ENCODE results near the gene TTC39B.

TTC39B gene

DNA sequence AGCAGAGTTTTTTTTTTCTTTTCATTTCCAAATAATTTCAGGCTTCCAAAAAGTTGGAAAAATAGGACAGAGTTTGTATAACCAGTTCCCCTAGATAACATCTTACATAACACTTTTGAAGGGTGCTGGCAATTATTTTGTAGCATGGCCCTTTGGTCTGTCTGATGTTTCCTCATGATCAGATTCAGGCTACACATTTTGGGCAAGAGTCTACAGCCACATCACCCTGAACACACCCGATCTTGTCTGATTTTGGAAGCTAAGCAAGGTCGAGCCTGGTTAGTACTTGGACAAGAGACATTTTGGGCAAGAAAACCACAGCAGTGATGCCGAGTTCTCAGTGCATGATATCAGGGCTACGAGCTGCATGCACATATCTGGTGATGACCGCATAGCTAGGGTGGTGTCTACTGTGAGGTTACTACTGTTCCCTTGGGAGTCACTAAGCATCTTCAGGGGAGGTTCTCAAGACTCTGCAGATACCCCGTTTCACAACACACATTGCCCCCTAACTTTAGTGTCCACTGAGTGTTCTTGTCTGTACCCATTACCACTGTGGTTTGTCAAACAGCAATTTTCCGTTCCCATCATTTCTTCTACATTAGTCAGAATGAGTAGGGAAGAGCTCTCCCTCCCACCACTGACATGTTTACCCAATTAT lies 86.2 kb downstream of the TTC39B start:
- no peak for DNase-seq

DNA sequence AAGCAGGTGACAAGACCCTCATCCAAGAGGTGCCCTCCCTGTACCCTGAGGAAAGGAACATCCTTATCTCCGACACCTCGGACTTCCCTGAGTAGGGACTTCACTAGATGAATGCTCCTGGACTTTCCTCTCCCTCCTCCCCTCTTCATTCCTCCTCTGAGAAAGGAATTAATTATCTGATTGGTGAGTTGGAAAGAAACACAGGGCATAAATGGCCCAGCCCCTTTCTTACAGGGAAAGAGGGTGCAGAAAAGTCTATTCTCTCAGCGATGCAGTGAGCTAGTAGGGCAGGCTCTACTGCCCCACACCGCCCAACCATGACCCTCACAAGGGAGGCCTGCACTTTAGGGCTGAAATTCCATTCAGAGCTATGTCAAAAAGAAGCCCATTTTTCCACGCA lies 87.5 kb downstream of the TTC39B start:
- no peak for DNase-seq

DNA sequence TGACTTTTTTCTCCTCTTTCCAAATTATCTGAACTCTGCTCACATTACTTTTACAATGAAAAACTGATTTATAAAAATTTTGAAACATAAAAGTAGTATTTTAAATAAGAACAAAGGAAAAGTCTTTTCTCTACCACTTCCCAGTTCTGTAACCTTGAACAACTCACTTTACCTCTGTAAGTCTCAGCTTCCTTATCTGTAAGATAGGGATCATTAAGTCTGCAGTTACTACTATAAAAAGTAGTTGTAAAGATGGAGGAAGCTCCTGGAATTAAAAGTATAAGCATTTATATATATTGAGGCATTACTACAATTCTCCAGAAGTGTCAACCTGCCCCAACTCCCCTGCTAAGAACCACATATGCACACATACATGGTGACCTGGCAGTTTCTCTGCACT lies 88.0 kb downstream of the TTC39B start:
- DNase-seq, result no peak

DNA sequence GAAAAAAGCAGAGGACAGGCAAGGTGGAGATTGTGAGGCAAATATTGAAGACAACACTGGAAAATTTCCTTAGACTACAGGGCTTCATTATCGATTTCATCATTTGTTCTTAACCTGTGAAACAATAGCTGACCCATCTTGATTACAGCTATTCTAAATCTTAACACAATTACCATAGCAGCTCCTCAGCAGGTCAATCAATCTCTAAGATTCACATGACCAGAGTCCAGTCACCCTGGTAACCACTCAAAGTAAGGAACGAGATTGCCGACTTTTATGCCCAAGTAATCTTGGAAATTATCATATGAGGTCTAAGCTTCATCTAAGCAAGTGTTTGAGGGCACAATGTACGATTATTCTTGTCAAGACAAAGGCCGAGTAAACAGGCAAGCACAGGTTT lies 93.8 kb downstream of the TTC39B start:
- no peak for DNase-seq

DNA sequence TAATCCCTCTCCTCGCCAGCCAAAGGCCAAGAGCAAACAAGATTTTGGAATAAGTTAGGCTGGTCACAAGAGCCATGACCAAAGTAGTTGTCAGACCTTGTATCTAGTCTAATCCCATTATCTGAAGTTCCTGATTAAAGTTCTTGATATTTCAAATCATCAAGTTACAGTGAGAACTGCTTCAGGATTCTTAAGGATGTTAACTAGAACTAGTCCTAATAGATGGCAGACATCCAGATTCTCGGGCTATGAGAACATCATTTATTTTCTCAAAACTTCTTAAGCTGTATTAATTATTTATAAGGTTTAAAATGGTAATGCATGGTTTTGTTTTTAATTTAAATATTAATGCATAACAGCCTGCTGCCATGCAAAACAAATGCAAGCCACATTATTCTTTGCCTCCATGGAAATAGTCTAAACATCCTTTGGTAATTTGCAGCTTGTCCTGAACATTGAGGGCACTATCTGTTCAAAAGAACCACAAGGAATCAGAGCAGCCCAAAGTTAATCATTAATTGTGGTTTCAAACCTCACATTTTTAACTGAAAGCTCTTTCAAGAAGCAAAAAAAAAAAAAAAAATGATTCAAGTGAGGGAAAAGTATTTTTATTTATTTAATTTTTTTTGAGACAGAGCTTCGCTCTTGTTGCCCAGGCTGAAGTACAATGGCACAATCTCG lies 95.1 kb downstream of the TTC39B start:
- no peak for DNase-seq

DNA sequence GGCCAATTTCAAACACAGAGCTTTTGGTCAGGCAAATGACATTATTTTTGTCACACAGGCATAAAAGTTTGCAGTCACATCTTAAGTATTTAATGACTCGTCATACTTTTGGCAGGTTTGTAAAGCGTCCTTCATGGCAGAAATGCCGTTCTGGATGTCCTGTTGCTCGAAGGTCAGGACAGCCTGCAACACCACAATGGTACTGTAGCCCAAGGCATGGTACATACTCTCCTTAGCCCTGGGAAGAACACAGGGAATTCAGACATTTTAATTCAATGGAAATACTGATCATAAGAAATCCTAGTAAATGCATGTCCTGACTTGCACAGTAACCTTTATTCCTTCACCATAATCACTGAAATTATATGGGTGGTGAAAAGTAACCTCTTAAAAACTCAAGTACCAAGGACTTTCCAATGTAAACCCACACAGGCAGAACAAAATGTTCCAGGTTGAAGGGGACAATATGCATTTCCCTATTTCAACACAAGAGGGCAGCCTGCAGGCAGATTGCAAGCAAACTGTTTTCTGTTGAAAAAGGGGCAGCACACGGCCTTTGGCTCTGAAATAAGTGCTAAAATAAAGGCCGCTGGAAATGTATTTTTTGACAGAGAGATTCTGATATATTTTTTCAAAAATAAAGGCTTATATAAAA lies 95.7 kb downstream of the TTC39B start:
- peak; percentile 59 for DNase-seq

DNA sequence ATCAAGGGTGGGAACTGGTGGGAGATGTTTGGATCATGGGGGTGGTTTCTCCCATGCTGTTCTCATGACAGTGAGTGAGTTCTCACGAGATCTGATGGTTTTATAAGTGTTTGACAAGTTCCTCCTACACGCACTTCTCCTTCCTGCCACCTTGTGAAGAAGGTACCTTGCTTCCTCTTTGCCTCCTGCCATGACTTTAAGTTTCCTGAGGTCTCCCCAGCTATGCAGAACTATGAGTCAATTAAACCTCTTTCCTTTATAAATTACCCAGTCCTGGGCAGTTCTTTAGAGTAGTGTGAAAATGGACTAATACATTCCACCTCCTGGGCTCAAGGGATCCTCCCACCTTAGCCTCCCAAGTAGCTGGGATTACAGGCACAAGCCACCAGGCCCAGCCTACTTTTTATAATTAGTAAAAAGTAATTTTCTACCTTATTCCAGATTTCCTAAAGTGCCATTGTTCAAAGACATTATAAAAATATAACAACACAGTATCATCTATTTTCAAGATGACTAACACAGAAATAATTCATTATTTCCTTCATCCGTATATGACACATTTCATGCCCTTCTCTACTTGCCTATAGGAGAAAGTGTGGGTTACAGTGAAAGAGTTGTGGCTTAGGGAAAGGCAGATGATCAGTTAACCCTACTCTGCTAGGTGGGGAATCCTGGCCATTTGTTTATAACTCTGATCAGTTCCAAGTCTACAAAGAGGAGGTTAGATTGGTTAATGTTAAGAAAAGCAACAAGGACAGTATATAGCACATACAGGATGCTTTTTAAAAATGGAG lies 99.9 kb downstream of the TTC39B start:
- no peak for DNase-seq

DNA sequence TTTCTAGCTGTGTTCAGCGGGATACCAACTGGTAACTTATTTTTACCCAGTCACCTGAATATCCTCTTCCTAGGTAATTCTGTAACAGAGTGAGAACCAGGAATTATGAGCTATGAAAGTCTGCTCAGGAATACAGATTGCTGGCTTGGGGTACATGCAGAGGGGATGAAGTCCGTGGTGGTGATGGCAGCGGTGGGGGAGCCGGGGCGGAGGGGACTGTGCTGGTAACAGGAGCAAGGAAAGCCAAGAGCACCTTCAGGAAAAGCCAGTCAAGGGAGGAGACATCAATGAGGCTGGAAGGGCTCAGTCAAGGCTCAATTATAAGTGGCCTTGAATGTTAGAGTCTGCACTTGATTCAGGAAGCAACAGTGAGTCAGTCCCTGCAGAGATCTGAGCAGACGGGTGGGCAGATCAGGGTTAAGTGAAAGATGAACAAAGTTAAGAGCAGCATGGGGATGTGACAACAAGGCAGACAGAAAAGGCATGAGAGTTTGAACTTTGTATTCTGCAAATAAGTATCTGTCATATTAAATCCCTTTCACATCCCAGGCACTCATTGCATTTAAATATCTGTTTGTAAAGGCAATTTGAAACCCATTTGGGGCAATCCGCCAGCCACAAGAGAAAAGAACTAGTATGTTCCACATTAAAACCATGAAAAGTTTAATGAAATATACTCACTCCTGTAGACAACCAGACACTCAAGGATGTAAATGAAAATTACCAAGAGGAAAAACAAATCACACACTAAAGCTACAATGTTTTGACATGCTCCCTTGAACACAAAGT lies 101.2 kb downstream of the TTC39B start:
- DNase-seq, result no peak

DNA sequence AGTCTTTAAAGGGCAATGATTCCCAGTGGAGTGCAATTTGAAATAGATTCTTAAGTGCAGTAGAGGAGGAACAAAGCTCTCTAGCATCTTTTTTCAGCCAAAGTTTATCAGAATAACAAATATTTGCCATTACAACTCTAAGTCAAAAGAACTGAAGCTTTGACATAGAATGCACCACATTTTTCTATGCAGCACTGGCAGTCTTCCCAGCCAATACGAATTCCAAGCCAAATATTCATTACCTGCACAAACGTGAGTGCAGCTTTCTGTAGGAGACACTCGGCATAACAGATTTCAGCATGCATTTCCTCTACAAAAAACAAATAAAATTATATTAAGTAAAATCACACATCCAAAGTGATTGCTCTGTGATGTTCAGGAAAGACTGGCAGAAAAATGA lies 103.4 kb downstream of the TTC39B start:
- DNase-seq, result no peak

DNA sequence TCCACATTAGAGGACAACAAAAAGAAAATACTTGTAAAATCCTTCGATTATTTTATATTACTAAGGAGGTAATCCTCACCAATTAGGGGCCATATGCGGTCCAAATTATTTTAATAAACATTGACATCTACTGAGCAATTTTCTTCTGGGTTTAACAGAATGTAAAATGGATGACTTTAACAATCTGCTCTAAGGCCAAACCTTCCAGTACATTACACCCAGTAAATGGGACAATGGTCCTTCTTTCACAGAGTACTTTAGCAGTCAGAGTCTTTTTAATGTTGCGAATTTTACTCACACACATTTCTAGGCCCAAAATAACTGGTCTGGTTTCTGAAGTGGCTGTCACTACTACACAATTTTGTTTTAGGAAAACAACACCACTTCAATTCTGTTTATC lies 106.9 kb downstream of the TTC39B start:
- no peak for DNase-seq

DNA sequence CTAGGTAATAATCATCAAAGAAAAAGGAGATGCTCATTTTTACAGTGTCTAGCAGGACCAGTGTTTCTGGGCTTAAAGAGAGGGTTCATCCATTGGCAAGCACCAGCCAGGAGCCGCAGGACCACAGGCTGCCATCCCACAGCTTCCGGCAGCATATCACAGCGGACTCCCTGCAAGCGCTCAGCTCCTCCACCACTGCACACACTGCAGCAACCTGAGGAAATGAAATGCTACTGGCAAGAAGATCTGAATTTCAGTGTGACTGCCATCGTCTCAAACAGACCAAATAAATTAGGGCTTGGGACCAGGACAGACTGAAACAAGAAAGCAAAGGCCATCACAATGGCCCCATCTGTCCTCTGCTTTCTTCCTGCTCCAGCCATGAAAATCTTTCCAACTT lies 114.2 kb downstream of the TTC39B start:
- no peak for DNase-seq

DNA sequence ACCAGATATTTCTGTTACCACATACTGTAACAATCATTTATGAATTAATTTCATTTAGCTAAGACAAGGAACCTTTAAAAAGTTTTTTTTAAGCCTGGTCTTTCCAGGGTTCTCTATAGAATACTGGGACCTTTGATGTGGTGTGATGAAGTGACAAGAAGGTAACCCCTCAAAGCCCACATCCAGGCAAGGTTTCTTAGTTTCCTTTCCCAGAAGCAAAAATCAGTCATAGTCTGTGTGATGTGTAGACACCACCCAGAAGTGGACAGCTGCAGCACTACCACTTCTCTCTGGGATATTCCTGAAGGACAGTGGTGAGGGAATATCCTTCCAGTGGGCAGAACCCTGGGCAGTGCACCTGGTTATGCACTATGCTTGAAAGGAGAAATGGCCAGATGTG lies 115.6 kb downstream of the TTC39B start:
- DNase-seq, result no peak

DNA sequence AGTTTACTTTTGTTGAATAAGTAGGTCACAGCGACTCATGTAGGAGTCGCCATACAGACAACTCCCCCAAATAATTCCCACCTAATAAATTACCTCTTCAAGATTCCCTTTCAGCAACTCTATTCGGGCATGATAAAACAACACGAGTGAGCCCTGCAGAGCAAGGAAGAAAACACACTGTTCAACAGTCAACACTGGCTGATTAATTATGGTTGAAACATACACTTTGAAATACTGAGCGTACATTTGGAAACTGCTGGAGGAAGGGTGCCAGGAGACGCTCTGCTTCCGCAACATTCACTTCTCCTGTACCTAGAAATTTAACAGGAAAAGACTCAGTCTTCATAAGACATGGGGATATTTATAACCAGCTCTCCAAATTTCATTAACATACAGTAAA lies 117.5 kb downstream of the TTC39B start:
- no peak for DNase-seq

DNA sequence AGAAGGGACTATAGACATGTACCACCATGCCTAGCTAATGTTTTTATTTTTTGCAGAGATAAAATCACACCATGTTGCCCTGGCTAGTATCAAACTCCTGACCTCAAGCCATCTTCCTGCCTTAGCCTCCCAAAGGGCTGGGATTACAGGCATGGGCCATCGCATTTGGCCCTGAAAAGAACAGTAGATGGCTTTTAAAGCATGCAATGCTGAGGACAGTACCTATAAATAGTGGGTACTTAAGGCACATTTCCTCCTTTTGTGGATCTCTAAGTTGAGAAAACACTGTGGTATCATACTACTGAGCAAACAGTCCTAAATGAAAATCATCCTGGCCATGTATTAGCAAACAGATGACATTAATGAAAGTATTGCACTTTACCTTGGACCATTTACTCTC lies 119.4 kb downstream of the TTC39B start:
- no peak for DNase-seq

DNA sequence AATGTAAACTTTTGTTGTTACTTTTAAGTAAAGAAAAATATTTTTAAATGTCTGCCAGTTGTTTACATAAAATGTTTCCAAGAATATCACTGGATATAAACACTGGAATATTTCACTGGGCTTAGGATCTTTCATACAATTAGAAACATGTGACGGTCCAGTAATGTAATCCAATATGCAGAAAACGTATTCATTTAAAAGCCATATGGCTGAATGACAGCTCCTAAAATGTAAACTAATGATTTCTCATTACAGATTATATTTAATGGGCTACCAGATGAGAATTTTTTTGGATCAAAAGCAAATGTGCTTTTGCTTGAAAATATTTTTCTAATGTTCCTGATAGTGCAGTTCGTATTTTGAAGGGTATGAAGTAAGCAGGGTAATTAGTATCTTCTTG lies 124.3 kb downstream of the TTC39B start:
- DNase-seq, result no peak

DNA sequence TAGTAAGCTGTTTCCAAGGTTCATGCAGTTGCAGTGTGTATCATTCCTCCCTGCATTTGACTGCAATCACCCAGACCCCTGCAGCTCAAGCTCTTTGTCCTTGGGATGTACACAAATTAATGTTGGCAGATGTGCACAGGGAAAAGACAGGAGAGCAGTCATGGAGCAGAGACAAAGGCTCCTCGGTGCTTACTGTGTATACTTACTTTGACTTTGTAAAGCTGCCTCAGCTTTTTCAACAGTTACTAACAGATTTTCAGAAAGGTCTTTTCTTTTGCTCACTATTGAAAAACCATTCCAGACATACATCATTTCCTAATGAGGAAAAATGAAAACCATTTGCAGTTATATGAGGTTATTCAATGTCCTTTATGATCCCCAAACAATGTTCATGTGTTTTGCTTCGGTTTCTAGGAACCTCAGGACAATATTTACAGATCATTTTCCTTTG lies 124.9 kb downstream of the TTC39B start:
- DNase-seq, result no peak

DNA sequence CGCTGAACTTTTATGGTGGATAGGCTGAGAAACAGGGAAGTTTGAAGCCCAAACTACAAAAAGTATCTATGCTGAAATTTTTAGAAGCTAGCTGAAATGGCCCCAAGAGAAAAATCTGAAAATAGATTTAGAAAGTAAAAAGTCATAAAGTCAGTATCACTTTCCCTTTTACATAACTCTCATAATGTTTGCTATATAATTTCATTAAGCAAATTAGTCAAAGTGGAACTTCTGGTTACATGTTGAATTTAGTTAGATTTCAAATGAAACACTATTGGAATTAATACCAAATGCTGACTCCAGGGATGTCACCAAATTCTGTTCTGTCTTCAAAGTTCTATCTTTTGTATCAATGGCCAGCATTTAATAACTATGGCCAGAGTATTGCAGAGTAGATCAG lies 126.9 kb downstream of the TTC39B start:
- DNase-seq, result no peak

DNA sequence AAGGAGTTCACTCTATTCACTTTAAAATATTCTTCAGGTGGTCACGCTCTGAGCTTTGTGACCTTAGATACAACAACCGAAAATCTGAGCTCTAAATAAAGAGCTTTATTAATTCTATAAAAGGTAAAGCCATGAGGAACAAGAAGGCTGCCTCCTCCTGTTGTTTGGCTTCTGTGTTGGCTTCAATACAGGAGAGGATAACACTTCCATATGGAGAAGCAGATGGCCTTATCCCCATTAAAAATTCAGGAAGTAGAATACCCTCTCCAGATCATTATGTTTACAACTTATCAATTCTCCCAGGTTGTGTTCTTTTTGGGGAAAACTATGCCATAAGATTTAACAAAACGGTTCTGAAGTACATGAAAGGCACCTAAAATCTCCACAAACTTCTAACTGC lies 128.4 kb downstream of the TTC39B start:
- DNase-seq, result no peak

DNA sequence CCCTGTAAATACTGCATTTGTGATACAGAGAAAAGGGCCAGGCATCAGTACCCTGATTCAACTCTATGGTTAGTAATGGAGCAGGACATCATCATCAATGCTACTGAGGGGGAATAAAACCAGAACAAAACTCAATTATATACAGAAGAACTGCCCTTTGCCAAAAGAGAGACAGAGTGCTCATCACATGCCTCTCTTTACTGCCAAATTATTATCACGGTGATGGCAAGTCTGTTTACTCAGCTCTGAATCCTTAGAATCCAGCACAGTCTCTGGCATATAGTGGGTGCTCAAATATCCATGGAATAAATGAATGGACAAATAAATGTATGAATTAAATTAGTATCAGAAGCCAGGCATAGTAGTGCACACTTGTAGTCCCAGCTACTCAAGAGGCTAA lies 130.2 kb downstream of the TTC39B start:
- DNase-seq, result no peak

DNA sequence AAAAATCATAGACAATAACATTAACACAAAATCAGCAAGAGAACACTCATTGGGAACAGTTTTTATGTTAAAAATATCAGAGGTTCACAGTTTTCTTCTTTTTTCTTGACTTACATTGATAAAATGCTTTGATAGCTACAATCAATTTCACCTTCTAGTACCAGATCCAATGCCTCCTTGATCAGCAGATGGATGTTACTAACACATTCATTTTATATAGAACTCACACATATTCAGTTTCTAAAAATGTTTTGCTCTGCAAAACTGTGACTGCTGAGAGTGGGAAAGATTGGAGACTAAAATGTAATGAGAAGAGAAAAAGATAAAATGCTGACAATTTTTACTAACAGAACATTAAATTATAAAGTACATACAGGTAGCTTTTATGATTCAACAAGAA lies 143.1 kb downstream of the TTC39B start:
- DNase-seq, result no peak

DNA sequence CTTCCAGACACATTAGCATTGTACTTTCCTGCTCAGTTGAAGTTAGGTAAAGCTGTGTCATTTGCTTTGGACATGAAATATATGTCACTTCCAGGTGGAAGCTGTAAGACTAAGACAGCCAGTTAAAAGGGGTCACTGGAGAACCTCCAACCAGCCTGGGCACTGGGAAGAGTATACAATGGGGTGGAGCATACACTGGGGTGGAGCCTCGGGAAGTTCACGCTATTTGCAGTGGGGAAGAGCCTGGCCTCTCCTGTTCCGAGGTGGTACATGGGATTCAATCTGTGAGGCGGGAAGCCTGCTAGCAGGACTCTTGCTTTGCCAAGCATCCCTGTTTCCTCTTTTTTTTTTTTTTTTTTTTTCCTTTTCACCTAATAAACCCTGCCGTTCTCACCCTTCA lies 145.3 kb downstream of the TTC39B start:
- no peak for DNase-seq

DNA sequence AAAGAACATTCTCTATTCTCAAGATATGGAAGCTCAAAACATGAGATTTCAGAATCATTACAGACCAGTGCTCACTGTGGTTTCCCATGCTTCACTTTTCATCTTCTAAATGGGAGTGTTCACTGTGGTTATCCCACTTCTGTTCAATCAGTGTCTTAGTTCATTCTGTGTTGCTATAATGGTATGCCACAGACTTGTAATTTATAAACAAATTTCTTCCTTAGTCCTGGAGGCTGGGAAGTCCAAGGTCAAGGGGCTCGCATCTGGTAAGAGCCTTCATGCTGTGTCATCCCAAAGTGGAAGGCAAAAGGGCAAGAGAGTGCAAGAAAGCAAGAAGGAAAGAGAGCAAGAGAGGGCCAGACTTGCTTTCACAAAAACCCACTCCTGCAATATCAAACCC lies 146.3 kb downstream of the TTC39B start:
- DNase-seq, result no peak

DNA sequence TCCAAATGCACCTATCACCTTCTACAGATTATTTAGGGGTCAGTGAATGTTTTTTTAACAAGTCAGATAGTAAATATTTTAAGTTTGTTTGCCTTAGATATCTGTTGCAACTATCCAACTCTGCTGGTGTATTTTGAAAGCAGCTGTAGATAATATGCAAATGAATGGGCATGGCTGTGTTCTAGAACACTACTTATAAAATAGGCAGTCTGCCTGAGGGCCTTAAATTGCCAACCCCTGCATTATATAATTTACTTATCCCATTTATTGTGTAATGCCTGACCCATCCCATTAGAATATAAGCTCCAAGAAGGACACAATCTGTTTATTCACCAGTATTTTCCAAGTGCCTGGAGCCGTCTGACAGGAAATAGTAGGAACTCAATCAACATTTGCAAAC lies 149.0 kb downstream of the TTC39B start:
- no peak for DNase-seq

Measured in activated CD8-positive, alpha-beta memory T cell treated with anti-CD3 and anti-CD28 coated beads, Interleukin-2, amount 50 U/mL, for 48 hours (primary cell).